ENCODE measurements around the gene TMCO1.

The TMCO1 gene

DNA sequence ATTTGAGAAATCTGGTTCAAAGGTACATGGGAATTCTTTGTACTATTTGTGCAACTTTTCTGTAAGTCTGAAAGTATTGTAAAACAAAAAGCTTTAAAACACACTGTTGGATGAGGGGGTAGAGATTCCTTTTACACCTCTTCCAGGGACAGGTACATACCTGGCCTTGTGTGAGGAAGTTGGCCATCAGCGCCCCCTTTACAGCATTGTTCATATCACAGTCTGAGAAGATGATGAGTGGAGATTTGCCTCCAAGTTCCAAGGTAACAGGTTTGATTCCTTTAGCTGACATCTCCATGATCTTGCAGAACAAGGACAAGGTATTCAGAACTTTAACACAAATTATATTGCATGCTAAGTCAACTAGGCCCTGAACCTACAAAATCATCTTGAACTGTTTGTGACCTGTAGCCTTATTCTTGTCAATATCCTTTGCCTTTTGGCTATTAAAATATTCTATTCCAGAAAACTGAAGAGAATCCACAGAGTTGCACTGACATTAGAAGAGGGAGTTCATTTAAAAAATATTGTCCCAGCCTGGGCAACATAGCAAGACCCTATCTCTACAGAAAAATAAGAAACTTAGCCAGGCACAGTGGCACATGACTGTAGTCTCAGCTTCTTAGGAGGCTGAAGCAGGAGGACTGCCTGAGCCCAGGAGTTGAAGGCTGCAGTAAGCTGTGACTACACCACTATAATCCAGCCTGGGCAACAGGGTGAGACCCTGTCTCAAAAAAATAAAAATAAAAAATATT lies 89.2 kb downstream of the TMCO1 start:
- DNase-seq (ENCODE audit: low spot score) = no peak
- in situ Hi-C loops (cut with MboI; ENCODE audit: low sequenced_read_pairs, unreplicated experiment) = no loop called here
- TF ChIP-seq, protein P1, sequence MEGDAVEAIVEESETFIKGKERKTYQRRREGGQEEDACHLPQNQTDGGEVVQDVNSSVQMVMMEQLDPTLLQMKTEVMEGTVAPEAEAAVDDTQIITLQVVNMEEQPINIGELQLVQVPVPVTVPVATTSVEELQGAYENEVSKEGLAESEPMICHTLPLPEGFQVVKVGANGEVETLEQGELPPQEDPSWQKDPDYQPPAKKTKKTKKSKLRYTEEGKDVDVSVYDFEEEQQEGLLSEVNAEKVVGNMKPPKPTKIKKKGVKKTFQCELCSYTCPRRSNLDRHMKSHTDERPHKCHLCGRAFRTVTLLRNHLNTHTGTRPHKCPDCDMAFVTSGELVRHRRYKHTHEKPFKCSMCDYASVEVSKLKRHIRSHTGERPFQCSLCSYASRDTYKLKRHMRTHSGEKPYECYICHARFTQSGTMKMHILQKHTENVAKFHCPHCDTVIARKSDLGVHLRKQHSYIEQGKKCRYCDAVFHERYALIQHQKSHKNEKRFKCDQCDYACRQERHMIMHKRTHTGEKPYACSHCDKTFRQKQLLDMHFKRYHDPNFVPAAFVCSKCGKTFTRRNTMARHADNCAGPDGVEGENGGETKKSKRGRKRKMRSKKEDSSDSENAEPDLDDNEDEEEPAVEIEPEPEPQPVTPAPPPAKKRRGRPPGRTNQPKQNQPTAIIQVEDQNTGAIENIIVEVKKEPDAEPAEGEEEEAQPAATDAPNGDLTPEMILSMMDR (IDR thresholded peaks at IDR 0.05; ENCODE audit: borderline replicate concordance, control extremely low read depth, extremely low read depth, insufficient read depth, missing control alignments) = no peak

DNA sequence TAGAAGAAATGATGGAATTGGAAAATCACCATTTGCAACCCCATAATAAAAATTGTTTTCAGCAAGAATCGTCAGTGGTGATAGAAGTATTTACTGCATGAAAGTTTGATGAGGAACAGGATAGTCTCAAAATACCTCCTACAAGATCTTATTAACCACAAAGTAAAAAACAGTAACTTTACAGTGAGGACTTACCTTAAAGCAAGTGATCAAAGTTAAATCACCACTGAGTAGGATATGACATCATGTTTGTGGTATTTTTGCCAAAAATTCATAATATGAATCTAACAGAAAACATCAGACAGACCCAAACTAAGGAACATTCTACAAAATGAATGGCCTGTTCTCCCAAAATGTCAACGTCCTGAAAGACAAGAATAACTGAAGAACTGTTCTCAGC lies 90.2 kb downstream of the TMCO1 start:
- in situ Hi-C loops (cut with MboI; ENCODE audit: low sequenced_read_pairs, unreplicated experiment) = no loop called here
- DNase-seq (ENCODE audit: low spot score) = no peak
- TF ChIP-seq, protein P1 (IDR thresholded peaks at IDR 0.05; ENCODE audit: borderline replicate concordance, control extremely low read depth, extremely low read depth, insufficient read depth, missing control alignments) = no peak
